Left renal pelvis (tissue), 4 donors: Measurements from ENCODE around the gene AOC2. TPM values are rescaled to one million over a fixed set of nuclear protein-coding genes. Genes with fewer than 3 reads are reported as not detected.
"Not testable (repeated sequence)": the region's sequence is repeated elsewhere in the genome, so short reads cannot be mapped to it uniquely, and the experiment has no call there.

Experiments
- DNase-seq, 4 donors: peaks; one replicate each; pipeline ENCODE4 v3.0.0-alpha.2; 2013; ENCODE audit warnings: low read depth in 4 of 4, low spot score in 3 of 4
- polyA plus RNA-seq, 4 donors: library from polyadenylated mRNA; unstranded; fragments of 120-200 nt; gene quantifications; one replicate each; pipeline ENCODE4 v1.2.1, GENCODE V29; 2013; ENCODE audit not compliant: insufficient read length in 4 of 4

Gene AOC2
- polyA plus RNA-seq, 4 donors, result 0.79 to 1.9 (median 1.5) TPM

DNA sequence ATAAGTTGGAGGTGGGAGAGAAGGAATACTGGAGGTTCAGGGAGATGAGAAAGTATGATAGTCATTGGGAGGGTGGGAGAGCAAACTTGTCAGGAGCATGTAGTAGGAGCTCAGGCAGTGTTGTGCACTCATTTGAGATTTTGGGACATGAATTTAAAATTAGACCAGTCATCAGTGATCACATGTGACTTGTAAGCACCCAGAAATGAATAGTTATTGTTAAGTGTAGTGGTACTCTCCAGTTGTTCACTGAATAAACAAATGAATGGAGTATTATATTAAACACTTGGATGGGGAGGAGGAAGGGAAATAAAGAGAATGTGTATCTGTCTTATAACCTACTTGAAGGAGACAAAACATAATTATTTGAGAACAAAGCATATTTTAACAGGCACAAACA lies 13.4 kb upstream of the AOC2 start:
- DNase-seq, result no peak

- no peak for DNase-seq
Measured at GRCh38 chr17:42832213-42832933, 12.0 kb upstream of the AOC2 start.

GRCh38 chr17:42832934-42833766 lies 11.2 kb upstream of the AOC2 start, which contains the start of gene PSME3:
PSME3 (plus strand) TSS chr17:42833397; CDS start chr17:42833632, 235 bp downstream.
- DNase-seq, result peak; percentile 66 to 83 (median 78)

DNA sequence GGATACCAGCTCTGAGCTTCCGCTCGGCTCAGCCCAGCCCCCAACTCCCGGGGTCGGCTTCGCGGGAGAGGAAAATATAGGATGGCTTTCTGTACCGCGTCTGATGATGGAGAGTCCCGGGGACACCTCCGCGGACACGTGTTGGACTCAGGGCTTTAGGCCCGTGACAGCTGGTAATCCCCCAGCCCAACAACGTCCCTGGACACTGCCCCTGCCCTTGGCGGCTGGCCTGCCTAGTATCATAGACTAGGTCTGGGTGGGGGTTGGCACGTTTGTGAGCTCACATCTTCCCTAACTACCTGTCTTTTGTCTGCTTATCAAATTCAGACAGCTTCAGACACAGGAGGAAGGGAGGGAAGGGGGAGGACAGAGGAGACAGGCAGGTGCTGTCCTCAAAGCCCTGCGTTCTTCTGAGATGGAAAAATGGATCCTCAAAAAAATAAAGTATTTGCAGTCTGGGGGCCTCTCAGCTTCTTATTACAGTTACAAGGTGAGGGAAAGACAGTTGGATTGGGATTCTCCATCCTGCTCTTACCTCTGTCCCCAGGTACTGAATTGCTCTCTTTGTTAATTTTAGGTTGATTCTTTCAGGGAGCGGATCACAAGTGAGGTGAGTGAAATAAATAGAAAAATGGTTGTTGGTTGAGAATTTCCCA lies 10.5 kb upstream of the AOC2 start:
- DNase-seq, result no peak

- no peak for DNase-seq
Measured at GRCh38 chr17:42835732-42836131, 8.6 kb upstream of the AOC2 start.

DNA sequence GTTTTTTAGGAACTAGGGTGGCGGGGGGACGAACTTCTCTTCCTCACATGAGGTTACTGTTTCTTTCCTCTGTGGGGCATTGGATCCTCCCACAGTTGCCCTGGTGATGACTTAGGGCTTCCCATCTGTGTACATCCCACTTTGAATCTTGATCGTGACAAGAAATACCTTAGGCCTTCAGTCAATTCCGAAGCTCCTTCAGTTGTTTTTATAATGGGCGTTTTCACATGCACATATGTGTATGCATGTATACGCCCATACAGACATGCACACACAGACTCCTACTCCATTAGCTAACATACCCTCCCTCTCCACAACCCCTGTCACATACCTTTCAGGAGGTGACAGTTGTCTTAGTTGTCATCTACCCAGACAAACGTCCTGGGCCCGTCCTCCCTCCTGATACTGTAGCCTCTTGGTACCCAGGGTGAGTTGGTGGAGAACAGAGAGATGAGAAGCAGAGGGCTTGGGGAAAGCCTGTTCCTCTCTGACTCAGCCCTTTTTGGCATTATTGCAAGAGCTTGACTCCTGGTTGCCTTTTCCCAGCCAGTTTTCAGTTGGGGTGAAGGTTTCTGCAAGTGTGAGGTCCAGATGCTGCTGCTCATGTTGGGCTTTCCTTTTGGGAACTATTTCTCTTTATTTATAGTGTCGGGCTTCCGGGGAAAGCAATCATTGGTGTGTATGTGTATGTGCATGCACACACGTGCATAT lies 2.2 kb upstream of the AOC2 start:
- no peak for DNase-seq

GRCh38 chr17:42843358-42843934 lies 934 bp upstream of the AOC2 start:
- no peak for DNase-seq

DNA sequence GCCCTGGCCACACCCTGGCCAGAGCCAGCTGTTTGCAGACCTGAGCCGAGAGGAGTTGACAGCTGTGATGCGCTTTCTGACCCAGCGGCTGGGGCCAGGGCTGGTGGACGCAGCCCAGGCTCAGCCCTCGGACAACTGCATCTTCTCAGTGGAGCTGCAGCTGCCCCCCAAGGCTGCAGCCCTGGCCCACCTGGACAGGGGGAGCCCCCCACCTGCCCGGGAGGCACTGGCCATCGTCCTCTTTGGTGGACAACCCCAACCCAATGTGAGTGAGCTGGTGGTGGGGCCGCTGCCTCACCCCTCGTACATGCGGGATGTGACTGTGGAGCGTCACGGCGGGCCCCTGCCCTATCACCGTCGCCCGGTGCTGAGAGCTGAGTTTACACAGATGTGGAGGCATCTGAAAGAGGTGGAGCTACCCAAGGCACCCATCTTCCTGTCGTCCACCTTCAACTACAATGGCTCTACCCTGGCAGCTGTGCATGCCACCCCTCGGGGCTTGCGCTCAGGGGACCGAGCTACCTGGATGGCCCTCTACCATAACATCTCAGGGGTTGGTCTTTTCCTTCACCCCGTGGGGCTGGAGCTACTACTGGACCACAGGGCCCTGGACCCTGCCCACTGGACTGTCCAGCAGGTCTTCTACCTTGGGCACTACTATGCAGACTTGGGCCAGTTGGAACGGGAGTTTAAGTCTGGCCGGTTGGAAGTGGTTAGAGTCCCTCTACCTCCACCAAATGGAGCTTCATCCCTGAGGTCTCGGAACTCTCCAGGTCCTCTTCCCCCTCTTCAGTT lies 578 bp downstream of the AOC2 start:
- no peak for DNase-seq

DNA sequence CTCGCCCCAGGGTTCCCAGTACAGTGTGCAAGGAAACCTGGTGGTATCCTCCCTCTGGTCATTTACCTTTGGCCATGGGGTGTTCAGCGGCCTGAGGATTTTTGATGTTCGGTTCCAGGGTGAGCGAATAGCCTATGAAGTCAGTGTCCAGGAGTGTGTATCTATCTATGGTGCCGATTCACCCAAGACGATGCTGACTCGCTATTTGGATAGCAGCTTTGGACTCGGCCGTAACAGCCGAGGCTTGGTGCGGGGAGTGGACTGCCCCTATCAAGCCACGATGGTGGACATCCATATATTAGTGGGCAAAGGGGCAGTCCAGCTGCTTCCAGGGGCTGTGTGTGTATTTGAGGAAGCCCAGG lies 1.2 kb downstream of the AOC2 start:
- DNase-seq, result no peak

- DNase-seq, result no peak
Measured at GRCh38 chr17:42845918-42846593, 1.7 kb downstream of the AOC2 start.

GRCh38 chr17:42846594-42847280 lies 2.4 kb downstream of the AOC2 start:
- DNase-seq, result no peak

DNA sequence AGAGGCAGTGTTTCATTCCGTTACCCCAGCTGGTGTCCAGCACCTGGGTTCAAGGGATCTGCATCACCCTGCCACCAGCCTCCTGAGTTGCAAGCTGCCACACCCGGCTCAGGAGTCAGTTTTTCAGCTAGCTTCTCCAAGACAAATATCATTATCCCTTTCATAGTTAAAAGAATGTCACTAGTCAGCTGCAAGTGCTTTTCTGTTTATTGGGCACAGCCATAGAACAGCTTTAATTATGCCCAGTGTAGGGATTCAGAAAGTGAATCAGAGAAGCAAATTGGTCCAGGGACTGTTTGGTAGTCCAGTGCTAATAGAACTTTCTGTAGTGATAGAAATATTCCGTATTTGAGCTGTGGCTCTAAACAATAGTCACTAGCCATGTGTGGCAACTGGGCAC lies 3.7 kb downstream of the AOC2 start:
- no peak for DNase-seq

GRCh38 chr17:42849031-42849430 lies 4.7 kb downstream of the AOC2 start:
- no peak for DNase-seq

GRCh38 chr17:42849451-42850181 lies 5.2 kb downstream of the AOC2 start:
- DNase-seq, result peak in 1 of 4 donors; percentile 12

DNA sequence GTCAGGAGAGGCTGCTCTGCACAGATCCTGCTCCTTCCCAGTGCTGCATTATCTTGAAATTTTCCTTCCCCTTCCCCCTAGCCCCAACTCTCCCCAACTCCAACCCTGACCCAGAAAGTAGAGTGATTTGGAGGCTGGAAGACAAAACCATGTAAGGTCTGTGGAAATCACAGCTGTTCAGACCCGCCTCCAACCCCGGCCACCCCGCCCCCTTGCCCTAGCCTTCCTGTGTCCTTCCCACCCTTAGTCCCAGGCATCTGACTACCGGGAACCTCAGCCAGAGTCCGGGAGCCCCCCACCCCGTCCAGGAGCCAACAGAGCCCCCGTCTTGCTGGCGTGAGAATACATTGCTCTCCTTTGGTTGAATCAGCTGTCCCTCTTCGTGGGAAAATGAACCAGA lies 6.6 kb downstream of the AOC2 start, which contains the start of gene AOC3:
TSS of gene AOC3 (plus strand) at position 246 of the 400 bp plus-strand sequence. CDS start at position 391, 145 bp downstream.
- no peak for DNase-seq

DNA sequence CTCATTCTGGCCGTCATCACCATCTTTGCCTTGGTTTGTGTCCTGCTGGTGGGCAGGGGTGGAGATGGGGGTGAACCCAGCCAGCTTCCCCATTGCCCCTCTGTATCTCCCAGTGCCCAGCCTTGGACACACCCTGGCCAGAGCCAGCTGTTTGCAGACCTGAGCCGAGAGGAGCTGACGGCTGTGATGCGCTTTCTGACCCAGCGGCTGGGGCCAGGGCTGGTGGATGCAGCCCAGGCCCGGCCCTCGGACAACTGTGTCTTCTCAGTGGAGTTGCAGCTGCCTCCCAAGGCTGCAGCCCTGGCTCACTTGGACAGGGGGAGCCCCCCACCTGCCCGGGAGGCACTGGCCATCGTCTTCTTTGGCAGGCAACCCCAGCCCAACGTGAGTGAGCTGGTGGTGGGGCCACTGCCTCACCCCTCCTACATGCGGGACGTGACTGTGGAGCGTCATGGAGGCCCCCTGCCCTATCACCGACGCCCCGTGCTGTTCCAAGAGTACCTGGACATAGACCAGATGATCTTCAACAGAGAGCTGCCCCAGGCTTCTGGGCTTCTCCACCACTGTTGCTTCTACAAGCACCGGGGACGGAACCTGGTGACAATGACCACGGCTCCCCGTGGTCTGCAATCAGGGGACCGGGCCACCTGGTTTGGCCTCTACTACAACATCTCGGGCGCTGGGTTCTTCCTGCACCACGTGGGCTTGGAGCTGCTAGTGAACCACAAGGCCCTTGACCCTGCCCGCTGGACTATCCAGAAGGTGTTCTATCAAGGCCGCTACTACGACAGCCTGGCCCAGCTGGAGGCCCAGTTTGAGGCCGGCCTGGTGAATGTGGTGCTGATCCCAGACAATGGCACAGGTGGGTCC lies 7.2 kb downstream of the AOC2 start:
- not testable (repeated sequence) for DNase-seq

DNA sequence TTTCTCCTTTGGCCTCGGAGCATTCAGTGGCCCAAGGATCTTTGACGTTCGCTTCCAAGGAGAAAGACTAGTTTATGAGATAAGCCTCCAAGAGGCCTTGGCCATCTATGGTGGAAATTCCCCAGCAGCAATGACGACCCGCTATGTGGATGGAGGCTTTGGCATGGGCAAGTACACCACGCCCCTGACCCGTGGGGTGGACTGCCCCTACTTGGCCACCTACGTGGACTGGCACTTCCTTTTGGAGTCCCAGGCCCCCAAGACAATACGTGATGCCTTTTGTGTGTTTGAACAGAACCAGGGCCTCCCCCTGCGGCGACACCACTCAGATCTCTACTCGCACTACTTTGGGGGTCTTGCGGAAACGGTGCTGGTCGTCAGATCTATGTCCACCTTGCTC lies 8.0 kb downstream of the AOC2 start:
- no peak for DNase-seq
